ENCODE measurements around the gene SFMBT2.

Gene SFMBT2

GRCh38 chr10:7362471-7362870 lies 48.4 kb downstream of the SFMBT2 start:
- DNase-seq = no peak

GRCh38 chr10:7361316-7361715 lies 49.5 kb downstream of the SFMBT2 start:
- DNase-seq = no peak

GRCh38 chr10:7359954-7360353 lies 50.9 kb downstream of the SFMBT2 start:
- no peak for DNase-seq

GRCh38 chr10:7359356-7359755 lies 51.5 kb downstream of the SFMBT2 start:
- DNase-seq = no peak

GRCh38 chr10:7357193-7357592 lies 53.6 kb downstream of the SFMBT2 start:
- DNase-seq = no peak

- DNase-seq = no peak
These were observed 56.3 kb downstream of the SFMBT2 start for GRCh38 chr10:7354330-7355047.

GRCh38 chr10:7351894-7352293 lies 58.9 kb downstream of the SFMBT2 start:
- DNase-seq = no peak

GRCh38 chr10:7350541-7351195 lies 60.2 kb downstream of the SFMBT2 start:
- no peak for DNase-seq

- no peak for DNase-seq
These were observed 65.1 kb downstream of the SFMBT2 start for GRCh38 chr10:7345717-7346116.

- no peak for DNase-seq
These were observed 67.8 kb downstream of the SFMBT2 start for GRCh38 chr10:7343040-7343439.

GRCh38 chr10:7340179-7340874 lies 70.5 kb downstream of the SFMBT2 start:
- DNase-seq = no peak

GRCh38 chr10:7339510-7339909 lies 71.3 kb downstream of the SFMBT2 start:
- no peak for DNase-seq

- no peak for DNase-seq
These were observed 72.4 kb downstream of the SFMBT2 start for GRCh38 chr10:7338469-7338868.

GRCh38 chr10:7337431-7338171 lies 73.2 kb downstream of the SFMBT2 start:
- no peak for DNase-seq

- no peak for DNase-seq
These were observed 74.9 kb downstream of the SFMBT2 start for GRCh38 chr10:7335977-7336376.

GRCh38 chr10:7334642-7334964 lies 76.2 kb downstream of the SFMBT2 start:
- no peak for DNase-seq

- no peak for DNase-seq
These were observed 76.7 kb downstream of the SFMBT2 start for GRCh38 chr10:7333961-7334641.

- DNase-seq = no peak
These were observed 81.6 kb downstream of the SFMBT2 start for GRCh38 chr10:7329219-7329618.

GRCh38 chr10:7327885-7328284 lies 82.9 kb downstream of the SFMBT2 start:
- DNase-seq = no peak

GRCh38 chr10:7322623-7323022 lies 88.2 kb downstream of the SFMBT2 start:
- no peak for DNase-seq

GRCh38 chr10:7320072-7320471 lies 90.8 kb downstream of the SFMBT2 start:
- DNase-seq = no peak

- DNase-seq = no peak
These were observed 91.2 kb downstream of the SFMBT2 start for GRCh38 chr10:7319632-7320031.

- no peak for DNase-seq
These were observed 92.0 kb downstream of the SFMBT2 start for GRCh38 chr10:7318836-7319235.
